NCI-H345 treated with DMSO at 0.1 percent for 48 hours (cell line): ENCODE measurements around the gene FBXO8.

Experiments used
- DNase-seq: peaks from one replicate; lab custom pipeline; 2025; ENCODE audit not compliant: unreplicated experiment; lab: John Stamatoyannopoulos, UW

The FBXO8 gene

GRCh38 chr4:174210952-174211490 is 72.4 kb downstream of the FBXO8 start:
- DNase-seq, result no peak

GRCh38 chr4:174210354-174210753 is 73.1 kb downstream of the FBXO8 start:
- no peak for DNase-seq

- DNase-seq, result no peak
Observed at GRCh38 chr4:174209341-174209740, 74.1 kb downstream of the FBXO8 start.

DNA sequence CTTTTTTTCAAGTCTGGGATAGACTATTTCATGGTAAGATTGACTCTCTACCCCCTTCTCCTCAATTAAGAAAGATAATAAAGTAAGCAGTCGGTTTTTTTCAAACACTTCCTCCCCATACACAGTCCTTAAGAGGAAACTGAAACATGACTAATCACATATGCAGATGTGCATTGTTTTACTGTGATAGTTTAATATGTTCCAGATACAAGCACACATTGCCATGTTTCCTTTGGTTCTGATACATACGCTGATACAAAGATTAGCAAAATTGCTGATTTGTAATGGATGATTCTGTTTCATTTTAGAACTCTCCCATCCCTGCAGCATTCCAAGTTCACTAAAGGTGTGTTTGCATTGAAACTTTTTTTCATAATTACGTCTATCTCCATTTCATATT is 76.1 kb downstream of the FBXO8 start:
- no peak for DNase-seq

DNA sequence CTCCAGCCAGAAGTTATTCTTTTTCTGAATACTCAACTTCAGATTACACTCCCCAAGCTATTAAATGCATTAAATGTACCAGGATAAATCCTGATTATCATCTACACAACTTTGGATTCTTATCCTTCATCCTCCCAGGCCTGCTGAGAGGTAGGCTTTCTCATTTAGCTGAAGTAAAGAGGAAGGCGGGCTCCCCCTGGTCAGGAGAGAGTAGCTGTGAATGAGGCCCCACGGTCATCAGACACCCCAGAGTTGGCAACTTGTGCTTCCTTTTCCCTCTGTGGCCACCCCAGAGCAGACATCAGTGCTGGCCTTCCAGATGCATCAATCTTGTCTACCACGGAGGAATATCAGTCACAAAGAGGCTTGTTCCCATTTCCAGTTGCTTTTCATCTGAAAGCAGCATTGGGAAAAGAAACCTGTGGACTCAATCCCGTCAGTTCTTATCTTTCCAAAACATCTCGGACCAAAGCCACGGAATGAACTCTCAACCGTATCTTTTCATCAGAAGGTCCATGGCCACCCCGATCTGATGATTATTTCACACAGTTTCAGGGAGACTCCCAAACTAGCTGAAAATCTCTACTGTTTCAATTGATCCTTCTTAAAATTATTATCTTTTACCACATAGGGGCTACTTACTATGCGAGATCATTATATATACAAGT is 79.2 kb downstream of the FBXO8 start:
- no peak for DNase-seq

DNA sequence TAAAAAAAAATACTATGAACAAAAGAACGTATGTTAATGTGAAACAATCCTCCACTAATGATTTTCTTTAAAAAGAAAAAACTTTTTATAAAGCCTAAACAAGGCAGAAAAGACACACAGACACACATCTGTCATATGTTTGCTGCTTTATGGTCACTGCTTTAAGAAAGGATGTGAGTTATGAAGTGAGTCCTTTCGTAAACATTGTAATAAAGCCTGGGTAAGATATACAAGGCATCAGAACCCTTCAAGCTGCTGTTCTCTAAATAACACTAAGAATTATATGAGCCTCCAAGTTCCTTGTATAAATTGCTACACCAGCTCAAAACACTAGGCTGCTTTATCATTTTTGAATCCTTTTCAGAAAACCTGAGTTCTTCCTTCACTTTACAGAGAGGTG is 81.6 kb downstream of the FBXO8 start:
- no peak for DNase-seq

DNA sequence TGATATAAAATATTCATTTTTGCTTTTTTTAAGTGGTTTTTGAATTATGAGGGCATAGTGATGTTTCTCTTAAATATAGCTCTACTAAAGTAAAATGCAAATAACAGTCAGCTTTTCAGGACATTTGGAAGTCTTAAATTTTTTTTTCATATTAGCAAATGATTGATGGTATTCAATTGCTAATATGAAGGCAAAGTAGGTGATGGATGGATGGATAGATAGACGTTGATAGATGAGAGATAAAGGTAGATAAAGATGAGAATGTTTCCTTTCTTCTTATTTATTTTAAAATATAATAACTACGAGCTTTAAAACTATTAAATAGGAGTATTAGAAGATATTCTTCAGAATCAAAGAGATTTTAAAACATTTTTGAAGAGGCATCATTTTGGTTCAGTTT is 83.7 kb downstream of the FBXO8 start:
- DNase-seq, result no peak

DNA sequence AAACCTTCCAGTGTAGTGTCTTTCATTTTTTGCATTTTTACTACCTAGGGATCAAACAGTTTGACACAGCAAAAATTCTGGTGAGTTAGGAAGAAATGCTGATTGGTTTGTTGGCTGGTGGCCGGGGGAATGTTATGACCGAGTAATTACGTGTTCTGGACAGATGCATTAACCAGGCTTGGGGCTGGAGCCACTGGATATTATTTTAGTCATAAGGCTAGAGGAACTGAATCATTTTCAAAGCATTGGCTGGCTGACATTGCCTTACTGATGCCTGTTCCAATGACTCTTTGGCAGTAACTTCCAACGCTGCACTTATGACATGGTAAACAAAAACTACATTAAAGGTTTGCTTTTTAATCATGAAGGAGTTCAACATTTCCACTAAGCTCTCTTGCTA is 84.6 kb downstream of the FBXO8 start:
- DNase-seq, result no peak

GRCh38 chr4:174198396-174198795 is 85.1 kb downstream of the FBXO8 start:
- DNase-seq, result no peak

- DNase-seq, result no peak
Observed at GRCh38 chr4:174193438-174194374, 89.8 kb downstream of the FBXO8 start.

GRCh38 chr4:174192943-174193342 is 90.5 kb downstream of the FBXO8 start:
- DNase-seq, result no peak

GRCh38 chr4:174190832-174191500 is 92.5 kb downstream of the FBXO8 start:
- no peak for DNase-seq

GRCh38 chr4:174189392-174190015 is 94.0 kb downstream of the FBXO8 start:
- no peak for DNase-seq
